HG03520 (cell line): ENCODE measurements around the gene KRT78.
"Not testable (repeated sequence)": the region's sequence is repeated elsewhere in the genome, so short reads cannot be mapped to it uniquely, and the experiment has no call there.

Source experiments
- ATAC-seq: cut with Tn5 transposase; IDR thresholded peaks from one replicate; pipeline ENCODE4 v1.9.1; 2021; ENCODE audit warnings: mild to moderate bottlenecking, moderate library complexity; ENCODE audit not compliant: unreplicated experiment

KRT78 gene

GRCh38 chr12:52798671-52799504 is 49.9 kb downstream of the KRT78 start:
- ATAC-seq, result no peak

GRCh38 chr12:52798003-52798670 is 50.7 kb downstream of the KRT78 start:
- no peak for ATAC-seq

- no peak for ATAC-seq
Measured at GRCh38 chr12:52797529-52797894, 51.3 kb downstream of the KRT78 start.

- ATAC-seq, result no peak
Measured at GRCh38 chr12:52796839-52797528, 51.8 kb downstream of the KRT78 start.

GRCh38 chr12:52796429-52796794 is 52.4 kb downstream of the KRT78 start:
- no peak for ATAC-seq

GRCh38 chr12:52795694-52796428 is 52.9 kb downstream of the KRT78 start, which contains the start of gene KRT3:
Gene KRT3 (minus strand): TSS chr12:52796117. CDS start chr12:52796042, 75 bp downstream.
- no peak for ATAC-seq

GRCh38 chr12:52795332-52795674 is 53.5 kb downstream of the KRT78 start:
- ATAC-seq, result not testable (repeated sequence)

- ATAC-seq, result no peak
Measured at GRCh38 chr12:52794479-52795331, 54.1 kb downstream of the KRT78 start.

- ATAC-seq, result no peak
Measured at GRCh38 chr12:52792185-52793029, 56.4 kb downstream of the KRT78 start.

GRCh38 chr12:52791271-52792184 is 57.3 kb downstream of the KRT78 start:
- ATAC-seq, result no peak

GRCh38 chr12:52790427-52791270 is 58.1 kb downstream of the KRT78 start:
- ATAC-seq, result no peak

- no peak for ATAC-seq
Measured at GRCh38 chr12:52789637-52790426, 59.0 kb downstream of the KRT78 start.

GRCh38 chr12:52788876-52789636 is 59.7 kb downstream of the KRT78 start:
- no peak for ATAC-seq

GRCh38 chr12:52788192-52788875 is 60.5 kb downstream of the KRT78 start:
- no peak for ATAC-seq
